Stimulated activated CD4-positive, alpha-beta T cell treated with anti-CD3 and anti-CD28 coated beads, Interleukin-12 subunit alpha, Interleukin-12 subunit beta, amount 100 ng/mL, for 24 hours (primary cell): Measurements from ENCODE around the gene FLRT1.

Experiments used
- DNase-seq, 2 experiments: peaks; one replicate each; pipeline ENCODE4 v3.0.0-alpha.2; 2020; ENCODE audit warnings: low read depth in 2 of 2

The FLRT1 gene

GRCh38 chr11:64065712-64066111, 30.0 kb downstream of the FLRT1 start:
- no peak for DNase-seq

GRCh38 chr11:64067230-64067993, 31.7 kb downstream of the FLRT1 start:
- DNase-seq = no peak

- no peak for DNase-seq
These were observed 33.1 kb downstream of the FLRT1 start for GRCh38 chr11:64068705-64069400.

- DNase-seq = no peak
These were observed 33.9 kb downstream of the FLRT1 start for GRCh38 chr11:64069401-64070313.

- no peak for DNase-seq
These were observed 34.6 kb downstream of the FLRT1 start for GRCh38 chr11:64070314-64070681.

- no peak for DNase-seq
These were observed 36.1 kb downstream of the FLRT1 start for GRCh38 chr11:64071849-64072248.

GRCh38 chr11:64072403-64072802, 36.7 kb downstream of the FLRT1 start:
- no peak for DNase-seq

GRCh38 chr11:64072871-64073270, 37.1 kb downstream of the FLRT1 start:
- DNase-seq = no peak

- no peak for DNase-seq
These were observed 37.8 kb downstream of the FLRT1 start for GRCh38 chr11:64073542-64073941.

GRCh38 chr11:64074239-64074638, 38.5 kb downstream of the FLRT1 start:
- no peak for DNase-seq

GRCh38 chr11:64076758-64077157, 41.0 kb downstream of the FLRT1 start:
- DNase-seq = no peak

GRCh38 chr11:64077607-64078006, 41.9 kb downstream of the FLRT1 start:
- DNase-seq = no peak

GRCh38 chr11:64078284-64078683, 42.6 kb downstream of the FLRT1 start:
- DNase-seq = no peak

GRCh38 chr11:64078905-64079304, 43.2 kb downstream of the FLRT1 start:
- no peak for DNase-seq

- no peak for DNase-seq
These were observed 44.7 kb downstream of the FLRT1 start for GRCh38 chr11:64080390-64080789.

GRCh38 chr11:64081745-64082442, 46.2 kb downstream of the FLRT1 start:
- DNase-seq = no peak

GRCh38 chr11:64083398-64084080, 47.8 kb downstream of the FLRT1 start:
- no peak for DNase-seq

- no peak for DNase-seq
These were observed 48.6 kb downstream of the FLRT1 start for GRCh38 chr11:64084146-64084950.

- DNase-seq = no peak
These were observed 49.4 kb downstream of the FLRT1 start for GRCh38 chr11:64084951-64085710.
